GM19193 (cell line): Measurements from ENCODE around the gene PRKAG2.

ENCODE experiments used
- POLR2A ChIP-seq: IDR thresholded peaks from 4 replicates; pipeline ENCODE4 v1.6.1; 2011; ENCODE audit not compliant: insufficient read depth, insufficient read length; ENCODE audit errors: extremely low read depth

PRKAG2 gene

DNA sequence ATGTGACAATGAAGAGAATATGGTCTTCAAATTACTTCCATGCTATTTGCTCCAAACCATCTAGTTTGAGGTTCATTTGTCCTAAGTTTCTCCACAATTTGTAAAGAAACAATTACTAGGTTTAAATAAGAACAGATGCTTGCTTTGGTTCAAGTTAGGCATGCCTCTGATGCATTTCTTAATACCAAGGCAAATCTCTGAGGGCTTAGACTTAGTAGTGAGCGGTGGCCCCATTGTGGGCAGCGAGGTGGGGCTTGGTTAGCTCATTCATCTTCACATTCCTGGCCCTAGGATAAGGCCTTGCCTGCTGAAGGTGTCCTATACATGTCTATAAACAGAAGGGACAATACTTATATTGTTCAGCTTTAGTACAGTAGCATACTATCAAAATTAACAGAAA, 304.8 kb downstream of the PRKAG2 start:
- TF ChIP-seq POLR2A, result no peak

- no peak for TF ChIP-seq POLR2A
These were observed 305.4 kb downstream of the PRKAG2 start for GRCh38 chr7:151571471-151571870.

GRCh38 chr7:151570366-151570915, 306.5 kb downstream of the PRKAG2 start:
- TF ChIP-seq POLR2A, result no peak

GRCh38 chr7:151568956-151569940, 307.7 kb downstream of the PRKAG2 start:
- no peak for TF ChIP-seq POLR2A

- no peak for TF ChIP-seq POLR2A
These were observed 310.0 kb downstream of the PRKAG2 start for GRCh38 chr7:151566897-151567320.

DNA sequence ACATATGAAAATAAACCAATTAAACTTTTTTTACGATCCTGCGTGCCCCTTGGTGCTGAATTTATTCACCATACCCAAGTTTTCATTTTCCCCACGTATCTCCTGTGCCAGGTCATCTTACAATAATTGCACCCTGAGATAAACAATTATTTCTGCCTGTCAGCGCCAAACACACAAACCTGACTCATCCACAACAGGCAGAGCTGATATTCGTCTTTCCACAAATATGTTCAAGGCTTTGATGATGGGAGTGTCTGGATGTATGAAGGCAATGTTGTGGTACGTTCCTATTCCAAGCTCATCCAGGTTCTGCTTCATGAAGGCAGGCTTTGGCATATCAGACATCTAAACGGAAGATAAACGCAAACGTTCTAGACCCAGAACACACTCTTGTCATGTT, 311.4 kb downstream of the PRKAG2 start:
- no peak for TF ChIP-seq POLR2A

DNA sequence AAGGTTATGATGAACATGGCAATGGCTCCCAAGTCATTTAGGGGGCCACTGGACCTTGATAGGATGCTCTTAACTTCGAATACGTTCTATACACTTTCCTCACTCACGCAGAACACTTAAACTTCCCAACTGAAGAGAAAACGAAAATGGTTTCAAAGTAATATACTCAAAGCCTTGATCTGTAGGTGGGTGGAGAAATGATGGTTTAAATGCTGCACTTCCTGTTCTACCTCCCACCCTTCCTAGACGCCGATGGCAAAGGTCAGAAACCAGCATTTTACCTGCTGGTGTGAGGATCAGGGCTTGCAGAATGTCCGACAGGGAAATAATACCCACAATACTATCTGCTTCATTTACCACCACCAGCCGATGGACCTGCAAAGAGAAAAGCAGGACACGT, 316.7 kb downstream of the PRKAG2 start:
- TF ChIP-seq POLR2A, result no peak

- TF ChIP-seq POLR2A, result no peak
These were observed 317.2 kb downstream of the PRKAG2 start for GRCh38 chr7:151559557-151560183.

DNA sequence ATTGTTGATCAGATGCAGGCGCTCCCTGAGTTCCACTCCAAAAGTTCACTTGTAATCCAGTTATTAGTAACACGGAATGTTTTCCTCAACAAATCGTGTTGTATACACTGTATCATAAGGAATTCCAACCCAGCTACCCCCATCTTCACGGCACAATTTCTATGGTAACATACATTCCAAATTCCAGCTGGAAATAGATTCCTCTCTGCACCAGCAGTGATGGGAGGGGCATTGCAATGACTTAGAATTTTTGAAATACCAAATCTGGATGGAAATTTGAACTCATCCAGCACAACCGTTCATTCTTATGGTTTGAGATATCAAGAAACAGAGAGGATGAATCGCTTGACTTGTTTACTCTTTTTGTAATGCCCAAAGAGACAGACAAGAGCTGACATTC, 318.3 kb downstream of the PRKAG2 start:
- no peak for TF ChIP-seq POLR2A

GRCh38 chr7:151556592-151556991, 320.3 kb downstream of the PRKAG2 start:
- TF ChIP-seq POLR2A, result no peak

DNA sequence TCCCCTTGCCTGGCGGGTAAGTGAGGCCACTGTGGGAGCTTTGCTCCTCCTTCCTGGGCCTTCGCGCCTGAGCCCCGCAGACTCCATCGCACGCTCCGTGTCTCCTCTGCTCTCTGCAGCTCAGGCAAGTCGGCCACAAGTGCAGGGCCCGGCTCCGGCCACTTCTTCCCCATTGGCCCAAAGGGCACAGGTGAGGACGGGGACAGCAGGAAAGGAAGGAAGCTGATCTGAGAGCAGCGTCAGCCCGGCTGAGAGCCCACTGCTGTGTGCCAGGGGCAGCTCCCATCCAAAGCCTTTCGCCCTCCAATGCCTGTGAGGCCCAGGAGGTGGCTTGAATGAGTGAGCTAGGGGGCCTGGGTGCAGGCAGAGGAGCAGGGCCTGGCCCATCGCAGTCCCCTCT, 323.6 kb downstream of the PRKAG2 start:
- TF ChIP-seq POLR2A, result no peak

DNA sequence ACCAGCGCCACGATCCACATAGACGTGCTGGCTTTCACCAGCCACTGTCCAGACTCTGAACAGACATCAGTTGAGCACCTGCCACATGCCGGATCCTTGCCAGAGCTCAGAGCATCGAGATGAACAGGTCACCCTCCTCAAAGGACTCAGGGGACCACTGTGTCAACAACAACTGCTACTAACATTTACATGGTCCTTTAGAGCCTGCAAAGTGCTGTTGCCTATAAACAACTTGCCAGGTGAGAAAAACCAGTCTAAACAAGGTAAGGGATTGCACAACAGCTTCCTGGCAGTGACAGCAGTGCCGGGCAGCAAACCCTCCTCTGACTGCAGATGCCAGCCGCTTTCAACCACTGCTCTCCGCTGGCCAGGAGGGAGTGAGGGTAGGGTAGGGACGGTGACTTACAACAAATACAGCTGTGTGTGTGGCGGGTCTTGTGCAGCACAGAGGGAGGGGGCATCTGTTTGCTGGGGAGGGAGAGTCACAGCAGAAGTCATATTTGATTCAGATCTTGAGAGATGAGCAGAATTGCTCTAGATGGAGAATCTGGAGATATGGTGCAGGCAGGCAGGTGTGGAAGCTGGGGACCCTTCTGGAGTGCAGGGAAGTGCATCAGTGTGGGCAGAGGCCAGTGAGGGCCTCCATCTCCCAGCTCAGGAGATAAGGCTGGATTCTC, 324.4 kb downstream of the PRKAG2 start:
- no peak for TF ChIP-seq POLR2A

DNA sequence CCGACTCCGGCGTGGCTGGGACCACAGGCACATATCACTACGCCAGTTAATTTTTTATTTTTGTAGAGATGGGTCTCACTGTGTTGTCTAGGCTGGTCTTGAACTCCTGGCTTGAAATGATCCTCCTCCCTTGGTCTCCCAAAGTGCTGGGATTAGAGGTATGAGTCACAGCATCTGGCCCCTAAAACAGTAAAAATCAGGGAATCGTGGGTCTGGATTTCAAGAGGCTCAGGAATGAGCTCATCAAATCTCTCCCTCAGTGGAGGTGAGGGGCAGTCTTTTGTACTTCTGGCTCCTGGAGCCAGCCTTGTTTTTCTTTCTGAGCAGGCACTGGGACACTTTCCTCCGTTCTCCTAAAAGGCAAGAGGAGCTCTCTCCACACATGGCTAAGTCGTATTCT, 325.1 kb downstream of the PRKAG2 start:
- no peak for TF ChIP-seq POLR2A

- TF ChIP-seq POLR2A, result no peak
These were observed 326.1 kb downstream of the PRKAG2 start for GRCh38 chr7:151550656-151551286.

DNA sequence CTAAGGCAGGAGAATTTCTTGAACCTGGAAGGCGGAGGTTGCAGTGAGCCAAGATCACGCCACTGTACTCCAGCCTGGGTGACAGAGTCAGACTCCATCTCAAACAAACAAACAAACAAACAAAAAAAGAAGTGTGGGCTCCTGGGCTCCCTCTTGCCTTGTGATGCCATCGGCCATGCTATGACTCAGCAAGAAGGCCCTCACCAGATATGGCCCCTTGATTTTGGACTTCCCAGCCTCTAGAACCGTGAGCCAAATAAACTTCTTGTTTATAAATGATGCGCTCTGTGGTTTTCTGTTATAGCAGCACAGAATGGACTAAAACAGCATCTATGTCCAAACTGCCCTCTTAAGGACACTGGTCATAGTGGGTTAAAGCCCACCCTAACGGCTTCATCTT, 327.3 kb downstream of the PRKAG2 start:
- no peak for TF ChIP-seq POLR2A
